H1 (cell line): ENCODE measurements around the gene NFX1.

ENCODE experiments used
- CEBPB ChIP-seq: IDR thresholded peaks from 2 replicates; pipeline ENCODE4 v1.6.1; 2012; ENCODE audit warnings: low read depth, low read length
- EZH2 ChIP-seq: fragments of 200-600 bp; sonication (generic); IDR thresholded peaks from 2 replicates; pipeline ENCODE4 v1.7.1; 2012; ENCODE audit warnings: low read depth, mild to moderate bottlenecking, moderate library complexity, low read length, inconsistent platforms; ENCODE audit not compliant: severe bottlenecking
- FOSL1 ChIP-seq: IDR thresholded peaks from 2 replicates; pipeline ENCODE4 v1.6.1; 2011; ENCODE audit warnings: mild to moderate bottlenecking, low read depth, low read length, moderate library complexity; ENCODE audit not compliant: insufficient read depth
- POLR2A ChIP-seq, 2 experiments: IDR thresholded peaks; 1 replicate in 1 of 2; 2 replicates in 1 of 2; pipeline ENCODE4 v1.6.1; 2011; ENCODE audit warnings: low read depth in 2 of 2, low read length in 2 of 2, mild to moderate bottlenecking in 2 of 2; ENCODE audit errors: control extremely low read depth in 1 of 2
- POLR2AphosphoS5 ChIP-seq: IDR thresholded peaks from 2 replicates; pipeline ENCODE4 v1.6.1; 2011; ENCODE audit warnings: low read depth, low read length
- RFX5 ChIP-seq: IDR thresholded peaks from 2 replicates; pipeline ENCODE4 v1.6.1; 2011; ENCODE audit warnings: low read depth, low read length, improper control_type of control experiment, borderline replicate concordance
- SIX5 ChIP-seq: IDR thresholded peaks from 2 replicates; pipeline ENCODE4 v1.6.1; 2011; ENCODE audit warnings: mild to moderate bottlenecking, low read depth, low read length
- SP2 ChIP-seq: IDR thresholded peaks from 2 replicates; pipeline ENCODE4 v1.6.1; 2012; ENCODE audit warnings: mild to moderate bottlenecking, low read length, inconsistent platforms
- SUZ12 ChIP-seq: fragments of 200-600 bp; sonication (generic); IDR thresholded peaks from 2 replicates; pipeline ENCODE4 v1.6.1; 2012; ENCODE audit warnings: mild to moderate bottlenecking, inconsistent platforms, low read length, moderate library complexity, mixed read lengths
- TEAD4 ChIP-seq: IDR thresholded peaks from 2 replicates; pipeline ENCODE4 v1.6.1; 2012; ENCODE audit warnings: low read depth, low read length, inconsistent platforms, mixed read lengths
- TF ChIP-seq, protein P1 (sequence below), 3 experiments: IDR thresholded peaks; 1 replicate in 2 of 3; 2 replicates in 1 of 3; pipeline versions ENCODE4 v1.5.1 to v1.6.1; 2011; ENCODE audit warnings: low read length in 3 of 3, mild to moderate bottlenecking in 3 of 3, inconsistent platforms in 2 of 3, low read depth in 1 of 3, moderate library complexity in 1 of 3; ENCODE audit not compliant: insufficient read depth in 1 of 3; ENCODE audit errors: control extremely low read depth in 1 of 3

DNA sequence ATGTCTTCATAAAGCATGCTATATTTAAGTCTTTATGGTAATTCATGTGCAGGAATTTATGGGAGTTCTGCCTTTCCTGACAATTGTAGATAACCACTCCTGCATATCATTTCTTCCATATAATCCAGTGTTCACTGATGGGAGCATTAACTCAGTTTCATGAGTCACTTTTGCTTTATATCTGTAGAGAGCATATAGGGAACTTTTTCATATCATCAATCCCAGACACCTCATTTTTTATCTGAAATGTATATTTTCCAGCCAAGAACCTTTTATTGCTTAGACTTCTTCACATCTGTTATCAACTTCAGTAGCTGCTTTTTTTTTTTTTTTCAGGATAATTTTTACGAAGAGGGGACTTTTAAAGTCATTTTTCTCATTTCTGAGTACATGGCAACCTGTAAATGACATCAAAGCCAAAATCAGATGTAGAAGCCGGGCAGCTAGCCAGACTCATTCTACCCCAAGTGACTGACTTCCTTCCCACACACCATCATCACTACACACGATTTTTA lies 41.1 kb downstream of the NFX1 start:
- TF ChIP-seq, protein P1, sequence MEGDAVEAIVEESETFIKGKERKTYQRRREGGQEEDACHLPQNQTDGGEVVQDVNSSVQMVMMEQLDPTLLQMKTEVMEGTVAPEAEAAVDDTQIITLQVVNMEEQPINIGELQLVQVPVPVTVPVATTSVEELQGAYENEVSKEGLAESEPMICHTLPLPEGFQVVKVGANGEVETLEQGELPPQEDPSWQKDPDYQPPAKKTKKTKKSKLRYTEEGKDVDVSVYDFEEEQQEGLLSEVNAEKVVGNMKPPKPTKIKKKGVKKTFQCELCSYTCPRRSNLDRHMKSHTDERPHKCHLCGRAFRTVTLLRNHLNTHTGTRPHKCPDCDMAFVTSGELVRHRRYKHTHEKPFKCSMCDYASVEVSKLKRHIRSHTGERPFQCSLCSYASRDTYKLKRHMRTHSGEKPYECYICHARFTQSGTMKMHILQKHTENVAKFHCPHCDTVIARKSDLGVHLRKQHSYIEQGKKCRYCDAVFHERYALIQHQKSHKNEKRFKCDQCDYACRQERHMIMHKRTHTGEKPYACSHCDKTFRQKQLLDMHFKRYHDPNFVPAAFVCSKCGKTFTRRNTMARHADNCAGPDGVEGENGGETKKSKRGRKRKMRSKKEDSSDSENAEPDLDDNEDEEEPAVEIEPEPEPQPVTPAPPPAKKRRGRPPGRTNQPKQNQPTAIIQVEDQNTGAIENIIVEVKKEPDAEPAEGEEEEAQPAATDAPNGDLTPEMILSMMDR (IDR thresholded peaks at IDR 0.05; ENCODE audit: control extremely low read depth in 1 of 3, insufficient read depth in 1 of 3, low read depth in 1 of 3, low read length in 3 of 3) = no peak
- TF ChIP-seq SIX5 (no peak), EZH2 (no peak), SP2 (no peak), SUZ12 (no peak), CEBPB (no peak), POLR2AphosphoS5 (no peak), FOSL1 (no peak), POLR2A (IDR thresholded peaks at IDR 0.05; ENCODE audit: control extremely low read depth in 1 of 2, low read depth in 2 of 2, low read length in 2 of 2) (no peak), RFX5 (no peak), TEAD4 (no peak)
